Measurements from ENCODE around the gene BNC2. TPM values are rescaled to one million over a fixed set of nuclear protein-coding genes. Genes with fewer than 3 reads are reported as not detected.

Gene BNC2
- total RNA-seq, 4 donors from 2014 or later: 3.8 to 14.9 (median 8.2) TPM

DNA sequence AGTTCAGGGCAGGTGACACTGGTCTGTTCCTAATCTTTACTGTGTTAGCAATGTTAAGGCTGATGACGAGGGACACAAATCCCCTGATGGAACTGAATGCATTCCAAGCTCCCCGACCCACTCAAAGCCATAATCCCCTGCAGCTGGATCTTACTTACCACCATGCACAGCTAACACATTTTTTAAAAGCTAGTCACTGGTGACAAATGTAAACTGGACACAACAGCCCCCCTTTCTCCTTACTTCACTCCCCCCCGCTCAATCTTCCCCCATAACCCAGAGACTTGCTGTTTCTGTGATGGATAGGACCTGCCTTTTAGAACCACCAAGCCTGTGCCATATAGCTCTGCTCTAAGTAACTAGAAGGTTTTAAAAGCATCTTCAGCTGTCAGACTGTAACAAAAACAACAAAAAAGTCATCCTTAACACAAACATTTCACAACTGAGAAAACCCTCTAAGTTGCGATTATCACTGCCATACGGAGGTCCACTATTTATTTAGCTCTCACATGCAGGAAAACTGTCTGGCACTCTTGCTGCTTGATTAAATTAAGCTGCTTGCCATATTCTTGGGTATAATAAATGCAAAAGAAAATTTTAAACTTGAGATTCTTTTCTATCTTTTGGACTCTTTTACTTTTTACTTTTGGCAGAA, 44.4 kb downstream of the BNC2 start:
- no peak for TF ChIP-seq POLR2A (IDR thresholded peaks at IDR 0.05)
- TF ChIP-seq, protein P1, sequence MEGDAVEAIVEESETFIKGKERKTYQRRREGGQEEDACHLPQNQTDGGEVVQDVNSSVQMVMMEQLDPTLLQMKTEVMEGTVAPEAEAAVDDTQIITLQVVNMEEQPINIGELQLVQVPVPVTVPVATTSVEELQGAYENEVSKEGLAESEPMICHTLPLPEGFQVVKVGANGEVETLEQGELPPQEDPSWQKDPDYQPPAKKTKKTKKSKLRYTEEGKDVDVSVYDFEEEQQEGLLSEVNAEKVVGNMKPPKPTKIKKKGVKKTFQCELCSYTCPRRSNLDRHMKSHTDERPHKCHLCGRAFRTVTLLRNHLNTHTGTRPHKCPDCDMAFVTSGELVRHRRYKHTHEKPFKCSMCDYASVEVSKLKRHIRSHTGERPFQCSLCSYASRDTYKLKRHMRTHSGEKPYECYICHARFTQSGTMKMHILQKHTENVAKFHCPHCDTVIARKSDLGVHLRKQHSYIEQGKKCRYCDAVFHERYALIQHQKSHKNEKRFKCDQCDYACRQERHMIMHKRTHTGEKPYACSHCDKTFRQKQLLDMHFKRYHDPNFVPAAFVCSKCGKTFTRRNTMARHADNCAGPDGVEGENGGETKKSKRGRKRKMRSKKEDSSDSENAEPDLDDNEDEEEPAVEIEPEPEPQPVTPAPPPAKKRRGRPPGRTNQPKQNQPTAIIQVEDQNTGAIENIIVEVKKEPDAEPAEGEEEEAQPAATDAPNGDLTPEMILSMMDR (IDR thresholded peaks at IDR 0.05): no peak
- intact Hi-C loops (cut with DNase I): no loop called here
- DNase-seq: no peak

DNA sequence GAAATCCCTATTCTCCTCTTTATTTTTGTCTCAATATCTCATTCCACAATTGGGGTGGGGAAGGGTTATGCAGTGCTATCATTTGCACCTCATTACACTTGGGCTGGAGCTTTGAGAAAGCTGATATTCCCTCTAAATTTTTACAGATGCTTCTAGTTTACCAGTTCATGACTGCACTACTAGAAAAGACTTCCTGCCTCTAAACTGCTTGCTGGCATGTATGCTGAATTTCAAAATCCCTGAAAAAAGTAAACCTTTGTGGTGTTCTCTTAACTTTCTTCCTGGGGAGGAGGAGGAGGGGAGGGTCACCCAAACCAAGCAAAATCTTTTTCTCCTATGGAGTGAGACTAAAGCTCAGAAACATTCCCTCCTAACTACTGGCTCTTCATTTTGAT, 45.1 kb downstream of the BNC2 start:
- no peak overlapping the region for H3K4me3 ChIP-seq (replicated peaks in 1 of 3)
- H3K4me1 ChIP-seq: peaks cover 7 to 14% of the 10 kb centered on the region in 2 donors
- no peaks in the 10 kb centered on the region for H3K9me3 ChIP-seq
- TF ChIP-seq, protein P1 (IDR thresholded peaks at IDR 0.05): no peak
- TF ChIP-seq POLR2A (IDR thresholded peaks at IDR 0.05): no peak
- no peak overlapping the region for H3K27ac ChIP-seq
- no peak for DNase-seq
- H3K27me3 ChIP-seq: peaks cover 11% of the 10 kb centered on the region
- no peaks in the 10 kb centered on the region for H3K36me3 ChIP-seq
- intact Hi-C loops (cut with DNase I): no loop called here

More for the DNA sequence above, 44.4 kb downstream of the BNC2 start:
- H3K4me3 ChIP-seq (replicated peaks in 1 of 3): no peak overlapping the region
- WGBS, 2 donors: 39 to 41% methylated on average over 5 of the region's 5 CpGs
- H3K27ac ChIP-seq: no peak overlapping the region
- no peaks in the 10 kb centered on the region for H3K36me3 ChIP-seq
- H3K27me3 ChIP-seq: peaks cover 11% of the 10 kb centered on the region
- no peaks in the 10 kb centered on the region for H3K9me3 ChIP-seq
- peaks cover 7 to 14% of the 10 kb centered on the region in 2 donors for H3K4me1 ChIP-seq

DNA sequence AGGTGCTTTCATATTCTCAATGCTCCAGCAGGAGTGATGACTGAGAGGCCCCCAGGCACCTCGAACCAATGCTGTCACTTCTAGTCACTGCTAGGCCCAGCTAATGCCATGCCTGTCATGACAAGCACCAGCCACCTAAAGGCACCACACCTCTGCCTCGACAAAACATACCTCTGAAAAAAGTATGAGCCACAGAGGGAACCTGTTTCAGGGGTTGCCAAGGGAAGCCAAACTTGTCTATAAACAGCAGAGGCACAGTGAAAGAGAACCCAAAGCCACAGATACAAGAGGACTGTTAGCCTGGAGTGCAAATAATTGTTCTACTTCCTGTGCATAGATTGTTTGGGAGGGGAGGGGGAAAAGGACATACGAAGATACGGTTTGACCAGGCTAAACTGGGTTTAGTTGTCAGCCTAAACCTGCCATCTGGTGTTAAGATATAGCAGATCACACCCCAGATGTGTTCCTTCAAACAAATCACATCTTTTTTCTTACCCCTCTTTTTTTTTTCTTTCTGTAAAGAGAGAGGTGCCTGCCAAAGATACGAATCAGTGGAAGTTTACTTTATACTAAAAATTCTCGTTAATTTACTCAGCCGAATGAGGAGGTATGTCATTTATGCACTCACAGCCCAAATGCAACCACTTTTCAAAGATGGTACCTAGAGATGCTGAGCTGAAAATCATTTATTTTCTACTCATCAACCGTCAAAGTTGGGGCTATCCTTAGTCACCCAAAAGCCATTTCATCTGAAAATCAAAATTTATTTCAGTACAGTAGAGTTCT, 45.7 kb downstream of the BNC2 start:
- TF ChIP-seq, protein P1 (IDR thresholded peaks at IDR 0.05): no peak
- no peak for TF ChIP-seq POLR2A (IDR thresholded peaks at IDR 0.05)
- Histone ChIP-seq H3K27ac (no peak overlapping the region), H3K36me3 (no peaks in the 10 kb centered on the region), H3K9me3 (no peaks in the 10 kb centered on the region), H3K4me1 (peaks cover 7 to 14% of the 10 kb centered on the region in 2 donors), H3K4me3 (replicated peaks in 1 of 3) (no peak overlapping the region), H3K27me3 (peaks cover 11% of the 10 kb centered on the region)
- intact Hi-C loops (cut with DNase I): no loop called here
- 54 to 59% methylated on average over 8 of the region's 8 CpGs for WGBS, 2 donors
- DNase-seq: no peak

DNA sequence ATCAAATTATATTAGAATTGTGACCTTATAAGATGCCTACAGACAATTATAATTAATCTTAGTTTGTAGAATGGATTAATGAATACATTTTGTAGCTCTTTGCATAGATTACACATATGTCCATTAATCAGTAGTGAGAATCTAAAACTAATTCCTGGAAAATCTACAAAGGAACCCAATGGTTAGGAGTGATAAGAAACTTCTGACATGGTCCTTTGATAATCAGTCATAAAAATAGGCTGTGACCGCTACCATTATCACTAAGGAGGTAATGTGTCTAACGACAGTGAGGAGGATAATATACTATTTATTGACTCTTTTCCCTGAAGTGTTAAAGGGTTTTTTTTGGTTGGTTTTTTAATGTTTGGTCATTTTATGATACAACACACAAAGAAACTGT, 46.6 kb downstream of the BNC2 start:
- intact Hi-C loops (cut with DNase I): no loop called here
- H3K4me3 ChIP-seq (replicated peaks in 1 of 3): no peak overlapping the region
- TF ChIP-seq, protein P1 (IDR thresholded peaks at IDR 0.05): no peak
- no peak for TF ChIP-seq POLR2A (IDR thresholded peaks at IDR 0.05)
- WGBS, 2 donors: 92 to 94% methylated on average over 2 of the region's 2 CpGs
- H3K9me3 ChIP-seq: no peaks in the 10 kb centered on the region
- DNase-seq: no peak
- H3K27ac ChIP-seq: no peak overlapping the region
- H3K36me3 ChIP-seq: no peaks in the 10 kb centered on the region
- H3K4me1 ChIP-seq: peaks cover 7 to 9% of the 10 kb centered on the region in 2 donors
- H3K27me3 ChIP-seq: peaks cover 11% of the 10 kb centered on the region

DNA sequence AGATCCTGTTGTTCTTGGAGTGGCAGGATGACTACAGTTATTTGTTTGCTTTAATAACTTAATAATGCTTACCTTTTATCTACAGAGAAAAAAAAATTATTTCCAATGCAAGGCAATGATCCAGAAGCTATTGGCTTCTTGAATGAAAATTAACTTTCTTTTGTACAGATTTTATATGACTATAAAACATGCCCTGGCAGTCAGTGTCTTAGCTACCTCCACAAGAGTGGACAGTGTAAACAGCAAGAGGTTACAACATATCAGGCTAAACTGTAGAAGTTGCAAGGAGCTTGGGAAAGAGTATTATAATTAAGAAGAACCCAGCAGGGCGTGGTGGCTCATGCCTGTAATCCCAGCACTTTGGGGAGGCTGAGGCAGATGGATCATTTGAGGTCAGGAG, 49.1 kb downstream of the BNC2 start:
- peaks cover 0 to 7% of the 10 kb centered on the region in 2 donors for H3K4me1 ChIP-seq
- DNase-seq: no peak
- no peak overlapping the region for H3K27ac ChIP-seq
- intact Hi-C loops (cut with DNase I): no loop called here
- 86 to 88% methylated on average over 1 of the region's 1 CpG for WGBS, 2 donors
- no peak overlapping the region for H3K4me3 ChIP-seq (replicated peaks in 1 of 3)
- H3K27me3 ChIP-seq: peaks cover 10% of the 10 kb centered on the region
- H3K36me3 ChIP-seq: no peaks in the 10 kb centered on the region
- no peaks in the 10 kb centered on the region for H3K9me3 ChIP-seq
- TF ChIP-seq, protein P1 (IDR thresholded peaks at IDR 0.05): no peak
- TF ChIP-seq POLR2A (IDR thresholded peaks at IDR 0.05): no peak
